Choroid plexus epithelial cell (primary cell): ENCODE results near the gene MFAP5.

Experiments
- DNase-seq: peaks from one replicate; pipeline ENCODE4 v3.0.0-alpha.2; 2010; ENCODE audit warnings: low read depth
- H3K4me3 ChIP-seq: 2 replicates; pipeline ENCODE4 v1.5.1; 2011; ENCODE audit warnings: low read depth, mild to moderate bottlenecking, control low read depth, low read length, moderate library complexity
- CTCF ChIP-seq: conservative IDR thresholded peaks from 2 replicates; pipeline ENCODE4 v1.5.1; 2011; ENCODE audit warnings: low read depth, mild to moderate bottlenecking, control low read depth, inconsistent platforms, low read length, moderate library complexity

The MFAP5 gene

GRCh38 chr12:8662593-8662992, at the start of gene MFAP5:
MFAP5 (minus strand) TSS chr12:8662826; CDS start chr12:8662104, 722 bp downstream.
- TF ChIP-seq CTCF: no peak
- no peak for DNase-seq

GRCh38 chr12:8709124-8709830, 46.7 kb upstream of the MFAP5 start:
- no peak for TF ChIP-seq CTCF
- DNase-seq: peak; percentile 47
- peak overlapping the region; percentile 11 for H3K4me3 ChIP-seq

More at GRCh38 chr12:8662593-8662992, at the start of gene MFAP5:
- H3K4me3 ChIP-seq: no peak within 1 kb of the TSS

GRCh38 chr12:8702159-8702558, 39.5 kb upstream of the MFAP5 start:
- no peak for DNase-seq
- TF ChIP-seq CTCF: no peak
- no peak overlapping the region for H3K4me3 ChIP-seq

GRCh38 chr12:8701046-8701660, 38.5 kb upstream of the MFAP5 start:
- no peak for DNase-seq
- H3K4me3 ChIP-seq: no peak overlapping the region
- TF ChIP-seq CTCF: no peak

- H3K4me3 ChIP-seq: peak overlapping the region; percentile 7
- no peak for TF ChIP-seq CTCF
- no peak for DNase-seq
These were observed 37.1 kb upstream of the MFAP5 start for GRCh38 chr12:8699714-8700113.

GRCh38 chr12:8698879-8699278, 36.3 kb upstream of the MFAP5 start:
- DNase-seq: peak; percentile 45
- peak overlapping the region; percentile 90 for H3K4me3 ChIP-seq
- TF ChIP-seq CTCF: no peak
